ENCODE data around the gene RNF227. TPM values are rescaled to one million over a fixed set of nuclear protein-coding genes. Genes with fewer than 3 reads are reported as not detected.
"Not testable (repeated sequence)": the region's sequence is repeated elsewhere in the genome, so short reads cannot be mapped to it uniquely, and the experiment has no call there.

Gene RNF227
- total RNA-seq, 6 experiments from 2014 or later = 0.18 to 0.70 (median 0.46) TPM

GRCh38 chr17:7875804-7876370 lies 40.2 kb downstream of the RNF227 start:
- ATAC-seq (no peak), DNase-seq (no peak)
- Histone ChIP-seq H3K36me3 (no peaks in the 10 kb centered on the region), H3K27me3 (no peaks in the 10 kb centered on the region), H3K9me3 (no peaks in the 10 kb centered on the region), H3K27ac (no peak overlapping the region), H3K4me3 (no peak overlapping the region), H3K4me1 (no peaks in the 10 kb centered on the region)
- intact Hi-C loops (cut with DNase I) = no loop called here
- WGBS (ENCODE audit: insufficient coverage, low coverage, low lambda C conversion rate, missing lambda C conversion rate) = 75% methylated on average over 2 of the region's 2 CpGs
- TF ChIP-seq POLR2A (IDR thresholded peaks at IDR 0.05) (no peak), CTCF (IDR thresholded peaks at IDR 0.05) (no peak)

GRCh38 chr17:7873051-7873450 lies 43.0 kb downstream of the RNF227 start:
- Histone ChIP-seq H3K4me3 (no peak overlapping the region), H3K27ac (no peak overlapping the region), H3K9me3 (no peaks in the 10 kb centered on the region), H3K36me3 (no peaks in the 10 kb centered on the region), H3K4me1 (no peaks in the 10 kb centered on the region), H3K27me3 (no peaks in the 10 kb centered on the region)
- TF ChIP-seq POLR2A (IDR thresholded peaks at IDR 0.05) = no peak
- no peak for TF ChIP-seq CTCF (IDR thresholded peaks at IDR 0.05)
- ATAC-seq = no peak
- no peak for DNase-seq
- intact Hi-C loops (cut with DNase I) = no loop called here
- WGBS (ENCODE audit: insufficient coverage, low coverage, low lambda C conversion rate, missing lambda C conversion rate) = 75% methylated on average over 4 of the region's 4 CpGs

- Histone ChIP-seq H3K4me1 (peaks cover 0 to 5% (median 2%) of the 10 kb centered on the region in 4 donors), H3K4me3 (no peak overlapping the region), H3K27me3 (no peaks in the 10 kb centered on the region), H3K36me3 (no peaks in the 10 kb centered on the region), H3K9me3 (no peaks in the 10 kb centered on the region), H3K27ac (no peak overlapping the region)
- TF ChIP-seq POLR2A (IDR thresholded peaks at IDR 0.05) (no peak), CTCF (IDR thresholded peaks at IDR 0.05) (no peak)
- intact Hi-C loops (cut with DNase I) = no loop called here
- ATAC-seq (no peak), DNase-seq (no peak)
- WGBS (ENCODE audit: insufficient coverage, low coverage, low lambda C conversion rate, missing lambda C conversion rate) = 56% methylated on average over 5 of the region's 5 CpGs
Measured at GRCh38 chr17:7867881-7868329, 48.2 kb downstream of the RNF227 start.

GRCh38 chr17:7864995-7865650 lies 51.0 kb downstream of the RNF227 start:
- Histone ChIP-seq H3K9me3 (no peaks in the 10 kb centered on the region), H3K4me1 (peaks cover 0 to 8% (median 3%) of the 10 kb centered on the region in 4 donors), H3K27ac (no peak overlapping the region), H3K36me3 (no peaks in the 10 kb centered on the region), H3K27me3 (no peaks in the 10 kb centered on the region), H3K4me3 (no peak overlapping the region)
- 86% methylated on average over 5 of the region's 5 CpGs for WGBS (ENCODE audit: insufficient coverage, low coverage, low lambda C conversion rate, missing lambda C conversion rate)
- TF ChIP-seq POLR2A (IDR thresholded peaks at IDR 0.05) = no peak
- no peak for TF ChIP-seq CTCF (IDR thresholded peaks at IDR 0.05)
- DNase-seq = no peak
- no peak for ATAC-seq
- intact Hi-C loops (cut with DNase I) = loop anchor here in 1 of 2 donors (5.0 kb wide), 1 partner anchor 32 kb away; no protein-coding TSS in a partner anchor

GRCh38 chr17:7864384-7864783 lies 51.7 kb downstream of the RNF227 start:
- H3K27ac ChIP-seq, H3K4me1 ChIP-seq, ATAC-seq, H3K9me3 ChIP-seq, H3K36me3 ChIP-seq, DNase-seq, H3K4me3 ChIP-seq, H3K27me3 ChIP-seq: not testable (repeated sequence)
- intact Hi-C loops (cut with DNase I) = loop anchor here in 1 of 2 donors (5.0 kb wide), 1 partner anchor 33 kb away; no protein-coding TSS in a partner anchor
- 88% methylated on average over 1 of the region's 5 CpGs for WGBS (ENCODE audit: insufficient coverage, low coverage, low lambda C conversion rate, missing lambda C conversion rate)
